ENCODE data around the gene LRRC23.
"Not testable (repeated sequence)": the region's sequence is repeated elsewhere in the genome, so short reads cannot be mapped to it uniquely, and the experiment has no call there.

The LRRC23 gene

DNA sequence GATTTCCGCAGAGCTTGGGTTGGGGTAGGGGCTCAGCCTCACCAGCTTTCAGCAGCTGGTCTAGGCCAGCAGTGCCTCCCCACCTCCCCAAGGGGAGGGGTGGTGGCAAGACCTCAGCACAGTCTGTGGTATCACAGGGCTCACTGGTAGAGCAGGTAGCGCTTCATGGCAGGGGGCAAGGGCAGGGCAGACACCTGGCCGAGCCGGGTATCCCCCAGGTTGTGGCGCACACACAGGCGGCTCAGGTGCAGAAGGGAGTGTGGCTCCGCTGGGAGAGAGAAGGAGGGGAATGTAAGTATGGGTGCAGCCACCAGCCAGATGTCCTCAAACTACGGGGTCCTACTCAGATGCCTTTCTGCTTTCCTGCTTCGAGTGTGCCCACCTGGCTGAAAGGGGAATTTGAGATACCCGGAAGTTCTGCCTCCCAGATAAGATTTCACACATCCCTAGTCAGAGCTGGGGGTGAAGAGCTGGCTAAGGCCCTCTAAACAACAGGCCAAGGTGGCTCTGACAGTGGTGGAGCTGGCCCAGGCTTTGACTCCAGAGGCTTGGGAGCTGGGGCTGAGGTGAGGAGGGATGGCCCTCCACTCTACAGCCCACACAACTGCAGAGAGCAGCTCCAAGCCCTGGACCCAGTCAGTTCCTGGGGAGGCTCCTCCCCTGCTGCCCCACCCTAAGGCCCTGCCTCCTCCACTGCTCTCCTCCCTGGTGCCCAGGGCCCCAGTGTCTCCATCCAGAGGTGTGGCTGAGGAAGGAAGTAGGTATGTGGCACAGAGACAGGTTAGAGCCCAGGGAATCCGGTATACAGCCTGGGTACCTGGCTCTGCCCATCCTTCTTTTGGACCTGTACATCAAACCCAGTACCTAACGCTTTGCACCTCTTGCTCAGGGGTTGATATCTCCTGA is 33.3 kb upstream of the LRRC23 start:
- peak overlapping the region; percentile 87 for H3K27ac ChIP-seq
- DNase-seq (ENCODE audit: low read depth, low spot score), result no peak

GRCh38 chr12:6872073-6873048 is 32.3 kb upstream of the LRRC23 start:
- peak overlapping the region; percentile 87 for H3K27ac ChIP-seq
- DNase-seq (ENCODE audit: low read depth, low spot score), result no peak

DNA sequence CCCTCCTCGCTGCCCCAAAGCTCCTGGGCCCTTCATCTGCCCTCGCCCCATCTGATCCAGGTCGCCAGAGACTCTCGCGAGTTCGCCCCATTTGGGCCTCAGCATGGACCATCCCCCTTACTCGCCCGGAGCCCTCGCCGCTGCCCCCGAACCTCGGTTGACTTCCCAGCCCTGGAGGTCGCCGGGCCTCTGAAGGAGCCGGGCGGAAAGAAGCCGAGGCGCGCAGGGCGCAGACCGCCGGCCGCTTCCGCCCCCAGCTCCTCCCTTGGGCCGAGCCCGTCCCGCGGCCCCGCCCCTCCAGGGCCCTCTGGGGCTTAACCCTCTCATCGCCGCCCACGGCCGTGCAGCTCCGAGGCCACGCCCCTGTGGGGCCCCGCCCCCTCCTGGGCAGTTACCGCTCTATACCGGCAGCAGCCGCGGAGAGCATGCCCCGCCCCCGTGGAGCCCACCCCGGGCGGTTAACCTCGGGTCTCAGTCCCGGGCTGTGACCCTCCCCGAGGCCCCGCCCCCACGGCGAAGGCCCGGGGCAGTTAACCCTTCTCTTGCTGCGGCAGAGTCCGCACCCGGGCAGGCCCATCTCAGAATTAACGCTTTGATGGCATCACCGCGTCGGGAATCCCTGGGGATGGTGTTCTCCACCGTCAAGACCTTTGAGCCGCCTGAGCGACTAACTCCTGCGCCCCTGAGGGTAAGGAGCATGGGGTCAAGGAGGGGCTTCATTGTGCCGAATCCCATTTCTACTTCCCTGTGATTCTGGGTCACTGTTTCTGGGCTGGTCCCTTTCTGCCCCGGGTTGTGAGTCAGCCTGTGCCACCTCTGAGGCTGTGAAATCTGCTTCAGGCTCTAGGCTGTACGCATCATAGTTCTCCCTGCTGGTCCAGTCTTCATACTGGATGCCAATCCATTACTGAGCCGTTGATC is 31.3 kb upstream of the LRRC23 start, which contains the start of gene SPSB2:
TSS of gene SPSB2 (minus strand) at position 210 of the 921 bp plus-strand sequence. CDS start 402 bp downstream, outside the sequence.
- H3K27ac ChIP-seq, result peak within 1 kb of the TSS; percentile 87
- DNase-seq (ENCODE audit: low read depth, low spot score), result no peak

- DNase-seq (ENCODE audit: low read depth, low spot score), result not testable (repeated sequence)
- H3K27ac ChIP-seq, result peak overlapping the region; percentile 87
These were observed 30.6 kb upstream of the LRRC23 start for GRCh38 chr12:6874015-6874368.

DNA sequence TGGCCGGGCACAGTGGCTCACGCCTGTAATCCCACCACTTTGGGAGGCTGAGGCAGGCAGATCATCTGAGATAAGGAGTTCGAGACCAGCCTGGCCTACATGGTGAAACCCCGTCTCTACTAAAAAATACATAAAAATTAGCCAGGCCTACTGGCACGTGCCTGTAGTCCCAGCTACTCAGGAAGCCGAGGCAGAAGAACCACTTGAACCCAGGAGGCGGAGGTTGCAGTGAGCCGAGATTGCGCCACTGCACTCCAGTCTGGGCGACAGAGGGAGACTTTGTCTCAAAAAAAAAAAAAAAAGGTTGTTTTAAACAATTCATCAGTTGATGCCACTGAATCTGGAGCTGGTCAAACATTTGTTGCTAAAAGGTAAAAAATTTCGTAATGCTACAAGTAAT is 24.8 kb upstream of the LRRC23 start:
- DNase-seq (ENCODE audit: low read depth, low spot score); H3K27ac ChIP-seq: not testable (repeated sequence)

DNA sequence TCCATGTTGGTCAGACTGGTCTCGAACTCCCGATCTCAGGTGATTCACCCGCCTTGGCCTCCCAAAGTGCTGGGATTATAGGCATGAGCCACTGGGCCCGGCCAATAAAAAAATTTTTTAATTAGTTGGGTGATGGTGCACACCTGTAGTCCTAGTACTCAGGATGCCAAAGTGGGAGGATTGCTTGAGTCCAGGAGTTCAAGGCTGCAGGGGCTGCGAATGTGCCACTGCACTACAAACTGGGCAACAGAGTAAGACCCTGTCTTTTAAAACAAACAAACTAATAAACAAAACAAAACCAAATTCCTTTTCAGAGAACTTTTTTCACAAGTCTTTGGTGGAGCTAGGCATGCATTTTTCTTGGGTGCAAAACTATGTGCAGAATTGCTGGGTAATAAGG is 21.4 kb upstream of the LRRC23 start:
- H3K27ac ChIP-seq, result no peak overlapping the region
- DNase-seq (ENCODE audit: low read depth, low spot score), result no peak

- no peak for DNase-seq (ENCODE audit: low read depth, low spot score)
- H3K27ac ChIP-seq, result no peak overlapping the region
These were observed 20.9 kb upstream of the LRRC23 start for GRCh38 chr12:6883683-6884082.

GRCh38 chr12:6884539-6884938 is 20.1 kb upstream of the LRRC23 start:
- no peak for DNase-seq (ENCODE audit: low read depth, low spot score)

DNA sequence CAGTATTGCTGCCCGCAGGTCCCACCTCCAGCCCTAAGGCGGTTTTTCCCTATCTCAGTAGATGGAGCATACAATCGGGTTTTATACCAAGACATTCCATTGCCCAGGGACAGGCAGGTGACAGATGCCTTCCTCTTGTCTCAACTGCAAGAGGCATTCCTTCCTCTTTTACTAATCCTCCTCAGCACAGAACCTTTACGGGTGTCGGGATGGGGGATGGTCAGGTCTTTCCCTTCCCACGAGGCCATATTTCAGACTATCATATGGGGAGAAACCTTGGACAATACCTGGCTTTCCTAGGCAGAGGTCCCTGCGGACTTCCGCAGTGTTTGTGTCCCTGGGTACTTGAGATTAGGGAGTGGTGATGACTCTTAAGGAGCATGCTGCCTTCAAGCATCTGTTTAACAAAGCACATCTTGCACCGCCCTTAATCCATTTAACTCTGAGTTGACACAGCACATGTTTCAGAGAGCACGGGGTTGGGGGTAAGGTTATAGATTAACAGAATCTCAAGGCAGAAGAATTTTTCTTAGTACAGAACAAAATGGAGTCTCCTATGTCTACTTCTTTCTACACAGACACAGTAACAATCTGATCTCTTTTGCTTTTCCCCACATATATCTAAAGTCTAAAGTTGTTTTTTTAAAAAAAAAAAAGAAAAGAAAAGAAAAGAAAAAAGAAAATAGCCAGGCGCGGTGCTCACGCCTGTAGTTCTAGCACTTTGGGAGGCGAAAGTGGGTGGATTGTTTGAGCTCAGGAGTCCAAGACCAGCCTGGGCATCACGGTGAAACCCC is 18.2 kb upstream of the LRRC23 start:
- H3K27ac ChIP-seq; DNase-seq (ENCODE audit: low read depth, low spot score): not testable (repeated sequence)

More at GRCh38 chr12:6884539-6884938, 20.1 kb upstream of the LRRC23 start:
- H3K27ac ChIP-seq, result no peak overlapping the region

GRCh38 chr12:6887460-6887859 is 17.2 kb upstream of the LRRC23 start:
- H3K27ac ChIP-seq, result no peak overlapping the region
- no peak for DNase-seq (ENCODE audit: low read depth, low spot score)

- H3K27ac ChIP-seq, result no peak overlapping the region
- no peak for DNase-seq (ENCODE audit: low read depth, low spot score)
These were observed 16.3 kb upstream of the LRRC23 start for GRCh38 chr12:6888360-6888759.

GRCh38 chr12:6888794-6889193 is 15.8 kb upstream of the LRRC23 start:
- DNase-seq (ENCODE audit: low read depth, low spot score); H3K27ac ChIP-seq: not testable (repeated sequence)

- H3K27ac ChIP-seq, result peak overlapping the region; percentile 63
These were observed 14.6 kb upstream of the LRRC23 start for GRCh38 chr12:6889775-6890573.

GRCh38 chr12:6890789-6891645 is 13.6 kb upstream of the LRRC23 start:
- DNase-seq (ENCODE audit: low read depth, low spot score), result no peak
- peak overlapping the region; percentile 63 for H3K27ac ChIP-seq

More at GRCh38 chr12:6889775-6890573, 14.6 kb upstream of the LRRC23 start:
- DNase-seq (ENCODE audit: low read depth, low spot score), result not testable (repeated sequence)

DNA sequence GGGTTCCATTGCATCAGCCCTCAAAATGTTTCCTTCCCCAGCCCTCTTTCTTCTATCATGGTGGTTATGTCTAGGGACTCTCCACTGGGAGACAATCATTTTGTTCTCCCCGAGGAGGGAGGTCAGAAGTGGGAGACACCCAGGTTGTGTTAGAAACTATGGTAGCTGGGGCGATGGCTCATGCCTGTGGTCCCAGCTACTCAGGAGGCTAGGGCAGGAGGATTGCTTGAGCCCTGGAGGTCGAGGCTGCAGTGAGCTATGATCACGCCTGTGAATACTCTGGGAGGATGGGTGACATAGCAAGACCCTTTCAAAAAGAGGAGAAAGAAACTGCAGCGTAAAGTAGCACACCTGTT is 13.0 kb upstream of the LRRC23 start:
- DNase-seq (ENCODE audit: low read depth, low spot score), result no peak
- peak overlapping the region; percentile 63 for H3K27ac ChIP-seq

- not testable (repeated sequence) for H3K27ac ChIP-seq; DNase-seq (ENCODE audit: low read depth, low spot score)
These were observed 11.9 kb upstream of the LRRC23 start for GRCh38 chr12:6892683-6893082.

- H3K27ac ChIP-seq, result no peak overlapping the region
- DNase-seq (ENCODE audit: low read depth, low spot score), result no peak
These were observed 10.3 kb upstream of the LRRC23 start for GRCh38 chr12:6894321-6894720.

Measured in epithelial cell of prostate (primary cell).